Stimulated activated CD8-positive, alpha-beta memory T cell treated with anti-CD3 and anti-CD28 coated beads, Interleukin-7, amount 100 ng/mL, for 4 hours (primary cell): Measurements from ENCODE around the gene CD300LD.
"Not testable (repeated sequence)": the region's sequence is repeated elsewhere in the genome, so short reads cannot be mapped to it uniquely, and the experiment has no call there.

Experiments
- DNase-seq, 2 donors: peaks; one replicate each; pipeline ENCODE4 v3.0.0-alpha.2; 2020; ENCODE audit warnings: low read depth in 2 of 2

Gene CD300LD

GRCh38 chr17:74573169-74573568 lies 18.9 kb downstream of the CD300LD start:
- DNase-seq: no peak

- DNase-seq: no peak
These were observed 20.3 kb downstream of the CD300LD start for GRCh38 chr17:74571621-74572270.

- DNase-seq: no peak
These were observed 22.8 kb downstream of the CD300LD start for GRCh38 chr17:74569020-74570003.

- DNase-seq: no peak
These were observed 23.8 kb downstream of the CD300LD start for GRCh38 chr17:74568106-74568873.

GRCh38 chr17:74567397-74567796 lies 24.7 kb downstream of the CD300LD start, which contains the start of gene CD300H:
Gene CD300H, minus strand, starts transcription at chr17:74567509.
- no peak for DNase-seq

- no peak for DNase-seq
These were observed 25.8 kb downstream of the CD300LD start for GRCh38 chr17:74566132-74566753.

- DNase-seq: no peak
These were observed 27.0 kb downstream of the CD300LD start for GRCh38 chr17:74565126-74565525.

GRCh38 chr17:74563358-74563757 lies 28.7 kb downstream of the CD300LD start:
- DNase-seq: no peak

GRCh38 chr17:74561586-74561985 lies 30.5 kb downstream of the CD300LD start:
- DNase-seq: no peak

- DNase-seq: no peak
These were observed 33.1 kb downstream of the CD300LD start for GRCh38 chr17:74558882-74559519.

GRCh38 chr17:74558402-74558801 lies 33.7 kb downstream of the CD300LD start:
- not testable (repeated sequence) for DNase-seq

- no peak for DNase-seq
These were observed 36.6 kb downstream of the CD300LD start for GRCh38 chr17:74555427-74555940.

- DNase-seq: no peak
These were observed 37.2 kb downstream of the CD300LD start for GRCh38 chr17:74554909-74555308.

GRCh38 chr17:74552037-74552436 lies 40.0 kb downstream of the CD300LD start:
- DNase-seq: no peak

- DNase-seq: no peak
These were observed 41.5 kb downstream of the CD300LD start for GRCh38 chr17:74550602-74551001.

GRCh38 chr17:74549343-74549742 lies 42.7 kb downstream of the CD300LD start:
- DNase-seq: no peak

- no peak for DNase-seq
These were observed 44.3 kb downstream of the CD300LD start for GRCh38 chr17:74547736-74548135.

- DNase-seq: no peak
These were observed 44.8 kb downstream of the CD300LD start for GRCh38 chr17:74547264-74547663.

GRCh38 chr17:74546586-74546985 lies 45.5 kb downstream of the CD300LD start:
- DNase-seq: no peak

- DNase-seq: no peak
These were observed 46.2 kb downstream of the CD300LD start, which contains the start of gene CD300C for GRCh38 chr17:74545843-74546230. Gene CD300C, minus strand, starts transcription at chr17:74546115. Its CDS starts 333 bp downstream, at chr17:74545782.
